Right ventricle myocardium inferior (tissue), 1 donor: Measurements from ENCODE around the gene DAND5. TPM values are rescaled to one million over a fixed set of nuclear protein-coding genes. Genes with fewer than 3 reads are reported as not detected.
"Not testable (repeated sequence)": the region's sequence is repeated elsewhere in the genome, so short reads cannot be mapped to it uniquely, and the experiment has no call there.

Experiments
- ATAC-seq: fragments of 200-7000 bp; cut with Tn5 transposase; one replicate; pipeline ENCODE4 v1.9.1; 2020; ENCODE audit warnings: mild to moderate bottlenecking, moderate library complexity
- DNase-seq: peaks from one replicate; pipeline ENCODE4 v3.0.0; 2021; ENCODE audit errors: missing footprints
- intact Hi-C: fragments of 100-400 bp; cut with DNase I; formaldehyde crosslinking; loops from one replicate; pipeline ENCODE4 v1.11.0; 2022
- total RNA-seq: library from RNA; stranded (reverse); fragmentation: NEBNext Ultra II Directional; extraction: Animal tissue kit (Norgen Biotek cat#: 25700); gene quantifications from one replicate; pipeline ENCODE4 v1.2.1, GENCODE V29; 2021
- donor health status: DM: no; HTN: yes; CAD: no; lungs with severe emphysema.

The DAND5 gene
- total RNA-seq, 1 donor from 2014 or later = 9.9 TPM

DNA sequence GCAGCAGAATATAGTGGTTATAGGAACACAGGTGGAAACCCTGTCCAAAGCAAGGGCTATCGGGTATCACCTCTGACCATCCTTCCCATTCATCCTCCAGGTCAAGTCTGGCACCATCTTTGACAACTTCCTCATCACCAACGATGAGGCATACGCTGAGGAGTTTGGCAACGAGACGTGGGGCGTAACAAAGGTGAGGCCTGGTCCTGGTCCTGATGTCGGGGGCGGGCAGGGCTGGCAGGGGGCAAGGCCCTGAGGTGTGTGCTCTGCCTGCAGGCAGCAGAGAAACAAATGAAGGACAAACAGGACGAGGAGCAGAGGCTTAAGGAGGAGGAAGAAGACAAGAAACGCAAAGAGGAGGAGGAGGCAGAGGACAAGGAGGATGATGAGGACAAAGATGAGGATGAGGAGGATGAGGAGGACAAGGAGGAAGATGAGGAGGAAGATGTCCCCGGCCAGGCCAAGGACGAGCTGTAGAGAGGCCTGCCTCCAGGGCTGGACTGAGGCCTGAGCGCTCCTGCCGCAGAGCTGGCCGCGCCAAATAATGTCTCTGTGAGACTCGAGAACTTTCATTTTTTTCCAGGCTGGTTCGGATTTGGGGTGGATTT, 25.8 kb upstream of the DAND5 start:
- no peak for DNase-seq
- ATAC-seq = no peak

DNA sequence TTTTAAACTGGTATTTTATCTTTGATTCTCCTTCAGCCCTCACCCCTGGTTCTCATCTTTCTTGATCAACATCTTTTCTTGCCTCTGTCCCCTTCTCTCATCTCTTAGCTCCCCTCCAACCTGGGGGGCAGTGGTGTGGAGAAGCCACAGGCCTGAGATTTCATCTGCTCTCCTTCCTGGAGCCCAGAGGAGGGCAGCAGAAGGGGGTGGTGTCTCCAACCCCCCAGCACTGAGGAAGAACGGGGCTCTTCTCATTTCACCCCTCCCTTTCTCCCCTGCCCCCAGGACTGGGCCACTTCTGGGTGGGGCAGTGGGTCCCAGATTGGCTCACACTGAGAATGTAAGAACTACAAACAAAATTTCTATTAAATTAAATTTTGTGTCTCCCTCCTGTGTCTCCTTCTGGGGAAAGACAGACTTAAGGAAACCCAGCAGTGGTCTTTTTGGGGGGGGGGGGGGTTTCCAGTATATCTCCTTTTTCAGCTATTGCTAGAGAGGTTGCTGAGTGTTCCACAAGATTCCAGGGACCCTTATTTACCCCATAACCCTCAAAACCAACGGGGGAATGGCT, 25.2 kb upstream of the DAND5 start:
- ATAC-seq (no peak), DNase-seq (no peak)
- intact Hi-C loops = no loop called here

More for the DNA sequence above, 25.8 kb upstream of the DAND5 start:
- intact Hi-C loops = no loop called here

- ATAC-seq = peak; percentile 94
- intact Hi-C loops = no loop called here
- DNase-seq = peak; percentile 100
Measured at GRCh38 chr19:12945479-12946091, 23.8 kb upstream of the DAND5 start, which contains the start of gene RAD23A. TSS of gene RAD23A (plus strand) at chr19:12945862. CDS start at chr19:12945949, 87 bp downstream.

- intact Hi-C loops = no loop called here
- peak; percentile 83 for DNase-seq
- ATAC-seq = peak; percentile 79
Measured at GRCh38 chr19:12946092-12946721, 23.2 kb upstream of the DAND5 start.

DNA sequence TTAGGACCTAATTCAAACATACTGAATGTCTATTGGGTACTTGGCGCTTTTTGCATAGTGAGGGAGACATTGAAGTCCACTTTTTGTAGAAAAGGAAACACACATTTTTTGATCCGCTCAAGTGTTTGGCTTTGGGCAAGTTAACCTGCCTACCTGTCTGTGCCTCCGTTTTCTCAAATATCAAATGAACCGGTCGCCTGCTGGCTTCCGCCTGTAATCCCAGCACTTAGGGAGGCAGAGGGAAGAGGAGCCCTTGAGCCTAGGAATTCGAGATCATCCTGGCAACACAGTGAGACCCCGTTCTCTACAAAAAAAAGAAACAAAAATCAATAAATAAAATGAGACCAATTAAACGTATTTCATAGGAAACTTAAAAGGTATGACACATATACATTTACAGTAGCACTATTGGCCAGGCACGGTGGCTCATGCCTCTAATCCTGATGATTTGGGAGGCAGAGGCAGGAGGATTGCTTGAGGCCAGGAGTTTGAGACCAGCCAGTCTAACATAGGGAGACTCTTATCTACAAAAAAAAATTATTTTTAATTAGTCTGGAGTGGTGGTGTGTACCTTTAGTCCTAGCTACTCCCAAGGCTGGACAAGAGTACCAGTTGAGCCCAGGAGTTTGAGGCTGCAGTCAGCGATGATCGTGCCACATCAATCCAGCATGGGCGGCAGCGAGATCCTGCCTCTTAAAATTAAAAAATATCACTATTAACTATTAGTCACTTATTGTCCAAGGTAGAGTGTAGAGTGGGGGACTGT, 22.5 kb upstream of the DAND5 start:
- ATAC-seq = no peak
- intact Hi-C loops = no loop called here
- no peak for DNase-seq

- ATAC-seq (no peak), DNase-seq (peak; percentile 58)
- intact Hi-C loops = no loop called here
Measured at GRCh38 chr19:12947702-12948611, 21.4 kb upstream of the DAND5 start.

- peak; percentile 46 for DNase-seq
Measured at GRCh38 chr19:12948612-12949362, 20.6 kb upstream of the DAND5 start.

DNA sequence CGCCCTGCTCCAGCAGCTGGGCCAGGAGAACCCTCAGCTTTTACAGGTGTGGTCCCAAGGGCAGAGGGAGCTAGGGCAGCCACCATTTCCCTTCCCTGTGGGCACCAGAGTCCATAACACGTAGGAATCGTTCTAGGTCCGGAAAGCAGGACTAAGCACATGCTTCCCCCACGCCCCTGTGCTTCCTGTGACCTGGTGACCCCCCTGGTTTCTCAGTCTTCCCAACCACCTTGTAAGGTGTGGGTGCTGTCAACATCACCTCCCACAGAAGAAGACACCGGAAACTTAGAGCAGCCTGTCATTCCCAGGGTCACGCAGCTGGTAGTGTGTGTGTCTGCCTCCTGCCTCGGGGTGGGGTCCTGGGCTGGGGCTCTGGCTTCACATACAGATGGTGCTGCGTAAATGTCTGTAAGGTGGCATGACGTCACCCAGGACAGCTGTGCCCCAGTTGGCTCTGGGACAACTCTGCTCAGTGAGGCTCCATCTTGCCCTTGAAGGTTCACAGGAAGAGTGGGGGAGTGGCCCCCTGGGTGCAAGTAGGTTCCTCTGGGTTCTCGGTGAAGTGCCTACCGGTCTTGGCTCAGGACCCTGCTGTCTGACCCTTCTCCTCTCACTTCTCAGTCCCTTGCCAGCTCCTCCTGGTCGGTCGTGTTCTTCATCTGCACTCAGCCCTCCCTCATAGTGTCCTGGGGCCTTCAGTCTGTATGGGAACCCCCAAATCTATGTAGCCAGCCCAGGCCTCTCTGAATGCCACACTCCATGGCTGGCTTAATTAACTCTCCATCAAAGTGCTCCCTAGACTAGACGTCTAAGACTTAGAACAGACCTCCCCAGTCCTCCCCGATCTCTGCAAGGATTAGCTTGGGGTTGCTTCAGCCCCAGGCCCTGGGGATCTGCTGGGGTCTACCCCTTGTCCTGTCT, 19.8 kb upstream of the DAND5 start:
- DNase-seq (no peak), ATAC-seq (no peak)
- intact Hi-C loops = no loop called here

More at GRCh38 chr19:12948612-12949362, 20.6 kb upstream of the DAND5 start:
- no peak for ATAC-seq
- intact Hi-C loops = no loop called here

DNA sequence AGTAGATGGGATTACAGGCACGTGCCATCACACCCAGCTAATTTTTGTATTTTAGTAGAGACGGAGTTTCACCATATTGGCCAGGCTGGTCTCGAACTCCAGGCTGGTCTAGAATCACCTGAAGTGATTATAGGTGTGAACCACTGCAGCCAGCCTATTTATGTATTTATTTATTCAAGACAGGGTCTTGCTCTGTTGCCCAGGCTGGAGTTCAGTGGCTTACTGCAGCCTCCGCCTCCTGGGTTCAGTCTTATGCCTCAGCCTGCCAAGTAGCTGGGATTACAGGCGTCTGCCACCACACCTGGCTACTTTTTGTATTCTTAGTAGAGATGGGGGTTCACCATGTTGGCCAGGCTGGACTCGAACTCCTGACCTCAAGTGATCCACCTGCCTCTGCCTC, 17.3 kb upstream of the DAND5 start:
- intact Hi-C loops = not testable (repeated sequence)

DNA sequence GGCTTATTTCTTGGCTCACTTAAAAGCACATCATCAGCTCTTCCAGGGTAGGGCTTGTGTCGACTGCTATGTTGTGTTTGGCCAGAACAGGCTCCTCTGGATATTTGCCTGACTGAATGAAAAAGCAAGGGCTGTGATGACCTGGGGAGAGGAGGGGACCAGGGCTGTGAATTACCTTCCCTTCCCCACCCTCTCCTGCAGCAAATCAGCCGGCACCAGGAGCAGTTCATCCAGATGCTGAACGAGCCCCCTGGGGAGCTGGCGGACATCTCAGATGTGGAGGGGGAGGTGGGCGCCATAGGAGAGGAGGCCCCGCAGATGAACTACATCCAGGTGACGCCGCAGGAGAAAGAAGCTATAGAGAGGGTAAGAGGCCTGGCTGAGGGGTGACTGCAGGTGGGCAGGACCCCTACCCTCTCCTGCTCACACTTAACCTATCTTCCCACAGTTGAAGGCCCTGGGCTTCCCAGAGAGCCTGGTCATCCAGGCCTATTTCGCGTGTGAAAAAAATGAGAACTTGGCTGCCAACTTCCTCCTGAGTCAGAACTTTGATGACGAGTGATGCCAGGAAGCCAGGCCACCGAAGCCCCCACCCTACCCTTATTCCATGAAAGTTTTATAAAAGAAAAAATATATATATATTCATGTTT, 16.8 kb upstream of the DAND5 start:
- ATAC-seq = no peak
- peak; percentile 18 for DNase-seq

More for the DNA sequence above, 17.3 kb upstream of the DAND5 start:
- not testable (repeated sequence) for DNase-seq, ATAC-seq

DNA sequence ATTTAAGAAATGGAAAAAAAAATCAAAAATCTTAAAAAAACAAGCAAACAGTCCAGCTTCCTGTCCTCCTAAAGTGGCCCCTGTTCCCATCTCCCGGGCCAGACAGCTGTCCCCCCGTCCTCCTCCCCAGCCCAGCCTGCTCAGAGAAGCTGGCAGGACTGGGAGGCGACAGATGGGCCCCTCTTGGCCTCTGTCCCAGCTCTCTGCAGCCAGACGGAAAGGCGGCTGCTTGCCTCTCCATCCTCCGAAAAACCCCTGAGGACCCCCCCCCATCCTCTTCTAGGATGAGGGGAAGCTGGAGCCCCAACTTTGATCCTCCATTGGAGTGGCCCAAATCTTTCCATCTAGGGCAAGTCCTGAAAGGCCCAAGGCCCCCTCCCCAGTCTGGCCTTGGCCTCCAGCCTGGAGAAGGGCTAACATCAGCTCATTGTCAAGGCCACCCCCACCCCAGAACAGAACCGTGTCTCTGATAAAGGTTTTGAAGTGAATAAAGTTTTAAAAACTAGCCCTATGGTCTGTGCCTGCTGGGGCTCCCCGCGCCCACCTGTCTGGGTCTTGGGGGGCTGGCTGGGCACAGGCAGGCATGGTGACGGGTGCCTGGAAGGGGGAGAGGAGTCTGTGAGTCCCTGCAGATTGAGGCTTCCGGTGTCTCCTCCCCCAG, 16.1 kb upstream of the DAND5 start:
- intact Hi-C loops = no loop called here
- no peak for ATAC-seq
- DNase-seq = peak; percentile 32

More for the DNA sequence above, 16.8 kb upstream of the DAND5 start:
- intact Hi-C loops = no loop called here

DNA sequence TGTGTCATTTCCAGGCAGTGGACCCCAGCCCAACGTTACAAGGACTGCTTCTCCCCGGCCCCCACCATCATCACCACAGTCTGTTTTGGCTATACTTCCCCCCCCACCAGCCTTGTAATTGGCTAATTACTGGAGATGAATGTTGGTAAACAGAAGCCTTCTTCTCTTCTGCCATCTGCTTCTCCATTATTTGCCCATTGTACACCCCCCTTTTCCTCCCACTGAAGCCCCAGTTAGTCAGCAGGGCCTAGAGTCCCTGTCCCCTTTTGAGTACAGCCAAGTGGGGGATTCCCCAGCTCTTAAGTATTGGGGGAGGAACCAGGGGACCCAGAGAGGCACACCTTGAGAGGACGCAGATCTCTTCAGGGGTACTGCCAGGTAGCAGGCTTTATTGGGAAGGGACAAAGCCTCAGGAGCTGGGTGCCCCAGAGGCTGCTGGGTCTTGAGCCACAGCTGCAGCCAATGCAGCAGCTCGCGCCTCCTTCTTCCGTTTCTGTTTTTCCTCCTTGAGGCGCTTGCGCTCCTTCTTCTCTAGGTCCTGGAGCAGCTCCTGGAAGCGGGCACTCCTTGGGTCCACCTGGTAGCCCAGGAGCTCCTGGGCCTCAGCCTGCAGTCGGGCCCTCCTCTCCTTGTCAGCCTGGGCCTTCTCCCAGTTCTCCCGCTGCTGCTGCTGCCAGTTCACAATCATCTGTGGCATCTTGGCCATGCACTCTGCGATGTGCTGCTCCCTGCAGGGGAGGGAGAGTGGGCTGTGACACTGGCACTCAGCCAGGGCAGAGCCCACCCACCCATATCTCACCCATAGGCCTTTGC, 15.4 kb upstream of the DAND5 start:
- intact Hi-C loops = no loop called here
- DNase-seq = peak; percentile 20
- ATAC-seq = no peak

- intact Hi-C loops = no loop called here
- ATAC-seq = no peak
- no peak for DNase-seq
Measured at GRCh38 chr19:12954612-12954962, 14.8 kb upstream of the DAND5 start.

GRCh38 chr19:12955575-12955974, 13.8 kb upstream of the DAND5 start:
- intact Hi-C loops, ATAC-seq: not testable (repeated sequence)

GRCh38 chr19:12955996-12956395, 13.4 kb upstream of the DAND5 start:
- ATAC-seq (no peak), DNase-seq (peak; percentile 59)
- intact Hi-C loops = no loop called here

More at GRCh38 chr19:12955575-12955974, 13.8 kb upstream of the DAND5 start:
- peak; percentile 30 for DNase-seq
